Esophagus squamous epithelium (tissue), 4 donors: ENCODE results near the gene PBOV1.

ENCODE experiments used
- POLR2A ChIP-seq, 4 donors: fragments of 450-650 bp; IDR thresholded peaks; one replicate each; pipeline ENCODE4 v1.6.1; 2017; ENCODE audit warnings: antibody characterized with exemption in 4 of 4, mild to moderate bottlenecking in 4 of 4, moderate library complexity in 3 of 4
- TF ChIP-seq, protein P1 (sequence below), 6 experiments: fragments of 450-650 bp in 4 of 6; fragments of 200-600 bp in 2 of 6; sonication (generic) in 2 of 6; IDR thresholded peaks; one replicate each; pipeline ENCODE4 v1.5.1; 2016 to 2019; ENCODE audit warnings: antibody characterized with exemption in 6 of 6, mild to moderate bottlenecking in 4 of 6, moderate library complexity in 4 of 6

DNA sequence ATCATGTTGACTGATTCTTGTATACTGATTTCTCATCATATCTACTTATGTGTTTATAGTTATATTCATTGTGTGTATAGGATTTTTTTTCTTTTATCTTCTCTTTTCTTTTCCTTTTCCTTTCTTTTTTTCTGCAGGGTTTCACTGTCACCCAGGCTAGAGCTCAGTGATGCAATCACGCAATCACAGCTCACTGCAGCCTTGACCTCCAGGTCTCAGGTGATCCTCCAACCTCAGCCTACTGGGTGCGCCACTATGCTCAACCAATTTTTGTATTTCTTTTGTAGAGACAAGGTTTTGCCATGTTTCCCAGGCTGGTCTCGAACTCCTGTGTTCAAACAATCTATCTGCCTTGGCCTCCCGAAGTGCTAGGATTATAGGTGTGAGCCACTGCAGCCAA lies 1.6 kb upstream of the PBOV1 start:
- TF ChIP-seq, protein P1, sequence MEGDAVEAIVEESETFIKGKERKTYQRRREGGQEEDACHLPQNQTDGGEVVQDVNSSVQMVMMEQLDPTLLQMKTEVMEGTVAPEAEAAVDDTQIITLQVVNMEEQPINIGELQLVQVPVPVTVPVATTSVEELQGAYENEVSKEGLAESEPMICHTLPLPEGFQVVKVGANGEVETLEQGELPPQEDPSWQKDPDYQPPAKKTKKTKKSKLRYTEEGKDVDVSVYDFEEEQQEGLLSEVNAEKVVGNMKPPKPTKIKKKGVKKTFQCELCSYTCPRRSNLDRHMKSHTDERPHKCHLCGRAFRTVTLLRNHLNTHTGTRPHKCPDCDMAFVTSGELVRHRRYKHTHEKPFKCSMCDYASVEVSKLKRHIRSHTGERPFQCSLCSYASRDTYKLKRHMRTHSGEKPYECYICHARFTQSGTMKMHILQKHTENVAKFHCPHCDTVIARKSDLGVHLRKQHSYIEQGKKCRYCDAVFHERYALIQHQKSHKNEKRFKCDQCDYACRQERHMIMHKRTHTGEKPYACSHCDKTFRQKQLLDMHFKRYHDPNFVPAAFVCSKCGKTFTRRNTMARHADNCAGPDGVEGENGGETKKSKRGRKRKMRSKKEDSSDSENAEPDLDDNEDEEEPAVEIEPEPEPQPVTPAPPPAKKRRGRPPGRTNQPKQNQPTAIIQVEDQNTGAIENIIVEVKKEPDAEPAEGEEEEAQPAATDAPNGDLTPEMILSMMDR (IDR thresholded peaks at IDR 0.05): no peak
- TF ChIP-seq POLR2A (IDR thresholded peaks at IDR 0.05): no peak
